Activated T-helper 9 cell treated with anti-CD3 and anti-CD28 coated beads, Interleukin-2, amount 50 U/mL, for 16 hours (primary cell): ENCODE measurements around the gene MAP2K3.

ENCODE experiments used
- DNase-seq: peaks from one replicate; pipeline ENCODE4 v3.0.0-alpha.2; 2020; ENCODE audit warnings: low read depth

MAP2K3 gene

GRCh38 chr17:21282850-21283249 lies 1.7 kb upstream of the MAP2K3 start:
- DNase-seq: no peak

GRCh38 chr17:21283482-21284318 lies 811 bp upstream of the MAP2K3 start:
- DNase-seq: no peak

GRCh38 chr17:21285164-21286065 lies 904 bp downstream of the MAP2K3 start:
- DNase-seq: no peak

- DNase-seq: no peak
Observed at GRCh38 chr17:21286066-21286770, 1.7 kb downstream of the MAP2K3 start.

- no peak for DNase-seq
Observed at GRCh38 chr17:21286909-21287702, 2.6 kb downstream of the MAP2K3 start.

- DNase-seq: peak; percentile 96
Observed at GRCh38 chr17:21287703-21288449, 3.4 kb downstream of the MAP2K3 start.

- no peak for DNase-seq
Observed at GRCh38 chr17:21288571-21289017, 4.1 kb downstream of the MAP2K3 start.

GRCh38 chr17:21289175-21289901 lies 4.8 kb downstream of the MAP2K3 start:
- no peak for DNase-seq

GRCh38 chr17:21289902-21290571 lies 5.5 kb downstream of the MAP2K3 start:
- DNase-seq: no peak

- no peak for DNase-seq
Observed at GRCh38 chr17:21291357-21291756, 6.8 kb downstream of the MAP2K3 start.

- no peak for DNase-seq
Observed at GRCh38 chr17:21291862-21292261, 7.4 kb downstream of the MAP2K3 start.

- no peak for DNase-seq
Observed at GRCh38 chr17:21292867-21293830, 8.6 kb downstream of the MAP2K3 start.

GRCh38 chr17:21293831-21294210 lies 9.3 kb downstream of the MAP2K3 start:
- no peak for DNase-seq

GRCh38 chr17:21294321-21295035 lies 10.0 kb downstream of the MAP2K3 start:
- DNase-seq: no peak

- no peak for DNase-seq
Observed at GRCh38 chr17:21295036-21295952, 10.8 kb downstream of the MAP2K3 start.
